ENCODE results near the gene TRAK1. TPM values are rescaled to one million over a fixed set of nuclear protein-coding genes. Genes with fewer than 3 reads are reported as not detected.

Gene TRAK1
- total and polyA plus RNA-seq, 10 of the 15 experiments (the other 5 are each of a cell fraction or from before 2014, with no cell fraction given) = 6.6 to 46.2 (median 23.7) TPM

DNA sequence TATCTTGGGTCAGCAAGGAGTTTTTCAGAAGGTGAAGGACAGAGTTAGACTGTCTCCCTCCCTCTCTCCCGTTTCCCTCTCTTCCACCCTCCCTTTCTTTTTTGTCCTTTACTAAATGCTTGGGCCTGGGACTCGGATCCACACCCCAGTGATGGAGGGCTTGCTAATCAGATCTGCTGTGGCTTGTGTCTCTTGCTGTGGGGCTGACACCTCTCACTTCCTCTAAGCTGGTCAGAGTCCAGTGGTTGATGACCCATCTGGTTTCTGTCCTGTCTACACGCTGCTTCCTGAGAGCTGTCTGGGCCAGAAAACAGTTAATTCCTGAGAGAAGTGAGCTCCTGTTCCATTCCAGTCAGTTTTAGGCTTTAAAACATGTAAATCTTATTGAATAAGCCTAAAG, 849 bp downstream of the TRAK1 start (continued):
- 0 out of 2 replicates have a peak, but pooled peaks have one; percentile 44 for TF ChIP-seq IRF4 (IDR thresholded peaks at IDR 0.05; ENCODE audit: low read depth, low read length)
- TF ChIP-seq SMAD1 (IDR thresholded peaks at IDR 0.05; ENCODE audit: low read depth, partially characterized antibody) = no peak
- no peak for TF ChIP-seq CUX1 (IDR thresholded peaks at IDR 0.05; ENCODE audit: insufficient replicate concordance, low read depth, low read length)
- TF ChIP-seq, protein P1, sequence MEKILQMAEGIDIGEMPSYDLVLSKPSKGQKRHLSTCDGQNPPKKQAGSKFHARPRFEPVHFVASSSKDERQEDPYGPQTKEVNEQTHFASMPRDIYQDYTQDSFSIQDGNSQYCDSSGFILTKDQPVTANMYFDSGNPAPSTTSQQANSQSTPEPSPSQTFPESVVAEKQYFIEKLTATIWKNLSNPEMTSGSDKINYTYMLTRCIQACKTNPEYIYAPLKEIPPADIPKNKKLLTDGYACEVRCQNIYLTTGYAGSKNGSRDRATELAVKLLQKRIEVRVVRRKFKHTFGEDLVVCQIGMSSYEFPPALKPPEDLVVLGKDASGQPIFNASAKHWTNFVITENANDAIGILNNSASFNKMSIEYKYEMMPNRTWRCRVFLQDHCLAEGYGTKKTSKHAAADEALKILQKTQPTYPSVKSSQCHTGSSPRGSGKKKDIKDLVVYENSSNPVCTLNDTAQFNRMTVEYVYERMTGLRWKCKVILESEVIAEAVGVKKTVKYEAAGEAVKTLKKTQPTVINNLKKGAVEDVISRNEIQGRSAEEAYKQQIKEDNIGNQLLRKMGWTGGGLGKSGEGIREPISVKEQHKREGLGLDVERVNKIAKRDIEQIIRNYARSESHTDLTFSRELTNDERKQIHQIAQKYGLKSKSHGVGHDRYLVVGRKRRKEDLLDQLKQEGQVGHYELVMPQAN (conservative IDR thresholded peaks at IDR 0.05) = no peak
- no peak for TF ChIP-seq RELA (IDR thresholded peaks at IDR 0.05; ENCODE audit: borderline replicate concordance, partially characterized antibody)
- TF ChIP-seq ETV6 (conservative IDR thresholded peaks at IDR 0.05 in 1 of 2, IDR thresholded peaks at IDR 0.05 in 1 of 2; ENCODE audit: borderline replicate concordance in 1 of 2, low read depth in 1 of 2) = 0 out of 4 replicates have a peak, but pooled peaks of 1 of the 2 experiments have one; percentile 31
- no peak for TF ChIP-seq JUND (IDR thresholded peaks at IDR 0.05; ENCODE audit: low read depth, low read length)
- no peak for TF ChIP-seq ZNF622 (IDR thresholded peaks at IDR 0.05)
- no peak for TF ChIP-seq TCF12 (IDR thresholded peaks at IDR 0.05; ENCODE audit: low read depth, low read length)
- no peak for TF ChIP-seq MTA3 (IDR thresholded peaks at IDR 0.05; ENCODE audit: borderline replicate concordance, low read length)
- TF ChIP-seq EED (IDR thresholded peaks at IDR 0.05; ENCODE audit: low read depth) = peak; percentile 47; the same call in 1 of the 2 replicates
- no peak for TF ChIP-seq BRCA1 (IDR thresholded peaks at IDR 0.05; ENCODE audit: low read depth, low read length)
- peak in 1 of 2 experiments; percentile 17; a peak in 1 of 4 replicates for TF ChIP-seq IKZF2 (IDR thresholded peaks at IDR 0.05)
- no peak for TF ChIP-seq REST (IDR thresholded peaks at IDR 0.05; ENCODE audit: low read depth, low read length)
- TF ChIP-seq NFXL1 (IDR thresholded peaks at IDR 0.05; ENCODE audit: borderline replicate concordance) = no peak

Data from GM12878 (cell line).